GM23338 (cell line): ENCODE data around the gene ANAPC5. TPM values are rescaled to one million over a fixed set of nuclear protein-coding genes. Genes with fewer than 3 reads are reported as not detected.
"Not testable (repeated sequence)": the region's sequence is repeated elsewhere in the genome, so short reads cannot be mapped to it uniquely, and the experiment has no call there.

ENCODE experiments used
- ATAC-seq: fragments of 200-7000 bp; cut with Tn5 transposase; 3 replicates; pipeline ENCODE4 v1.9.1; 2020
- DNase-seq: peaks from one replicate; pipeline ENCODE4 v3.0.0-alpha.2; 2015; ENCODE audit warnings: low spot score
- H2AFZ ChIP-seq: fragments of 200-600 bp; sonication (generic); 2 replicates; pipeline ENCODE4 v1.8.0; 2016; ENCODE audit warnings: antibody characterized with exemption, mild to moderate bottlenecking, moderate library complexity
- H3F3A ChIP-seq: fragments of 200-600 bp; sonication (generic); replicated peaks from 2 replicates; pipeline ENCODE4 v1.8.0; 2017; ENCODE audit warnings: antibody characterized with exemption, mixed run types, low read depth
- H3K27ac ChIP-seq: fragments of 200-600 bp; sonication (generic); 2 replicates; pipeline ENCODE4 v1.6.1; 2016; ENCODE audit warnings: low read depth
- H3K27me3 ChIP-seq: fragments of 200-600 bp; sonication (generic); 2 replicates; pipeline ENCODE4 v1.8.0; 2016; ENCODE audit warnings: mild to moderate bottlenecking, mixed run types, moderate library complexity; ENCODE audit not compliant: insufficient read depth
- H3K36me3 ChIP-seq: fragments of 200-600 bp; sonication (generic); 2 replicates; pipeline ENCODE4 v1.8.0; 2016; ENCODE audit warnings: mild to moderate bottlenecking; ENCODE audit not compliant: insufficient read depth
- H3K4me1 ChIP-seq: fragments of 200-600 bp; sonication (generic); 2 replicates; pipeline ENCODE4 v1.8.0; 2016; ENCODE audit warnings: mild to moderate bottlenecking, moderate library complexity; ENCODE audit not compliant: insufficient read depth
- H3K4me2 ChIP-seq: fragments of 200-600 bp; sonication (generic); 2 replicates; pipeline ENCODE4 v1.7.1; 2017; ENCODE audit warnings: mixed run types
- H3K4me3 ChIP-seq: fragments of 200-600 bp; sonication (generic); 2 replicates; pipeline ENCODE4 v1.6.1; 2016; ENCODE audit warnings: mixed run types
- H3K79me2 ChIP-seq: fragments of 200-600 bp; sonication (generic); replicated peaks from 2 replicates; pipeline ENCODE4 v1.8.0; 2017; ENCODE audit warnings: mild to moderate bottlenecking; ENCODE audit not compliant: insufficient read depth
- H3K9me2 ChIP-seq: fragments of 200-600 bp; sonication (generic); 2 replicates; pipeline ENCODE4 v1.8.0; 2017; ENCODE audit not compliant: insufficient read depth
- H4K20me1 ChIP-seq: fragments of 200-600 bp; sonication (generic); replicated peaks from 2 replicates; pipeline ENCODE4 v1.8.0; 2017; ENCODE audit warnings: mild to moderate bottlenecking; ENCODE audit not compliant: insufficient read depth
- H3K27ac Mint-ChIP-seq: 2 replicates; pipeline ENCODE4 v1.8.0; 2020; ENCODE audit warnings: inconsistent platforms, mild to moderate bottlenecking, moderate library complexity, mixed read lengths
- H3K27me3 Mint-ChIP-seq: 3 replicates; pipeline ENCODE4 v1.8.0; 2022; ENCODE audit warnings: low read depth, mild to moderate bottlenecking, moderate library complexity, mixed read lengths, inconsistent platforms; ENCODE audit not compliant: insufficient read depth, poor library complexity
- H3K36me3 Mint-ChIP-seq: 3 replicates; pipeline ENCODE4 v1.8.0; 2021; ENCODE audit warnings: low read depth, mild to moderate bottlenecking, inconsistent platforms, moderate library complexity, mixed read lengths
- H3K4me1 Mint-ChIP-seq: 3 replicates; pipeline ENCODE4 v1.8.0; 2020; ENCODE audit warnings: mild to moderate bottlenecking, inconsistent platforms, mixed read lengths
- H3K4me3 Mint-ChIP-seq: 3 replicates; pipeline ENCODE4 v1.8.0; 2021; ENCODE audit warnings: moderate library complexity, mild to moderate bottlenecking, inconsistent platforms, mixed read lengths
- H3K9me3 Mint-ChIP-seq: 3 replicates; pipeline ENCODE4 v1.8.0; 2020; ENCODE audit warnings: moderate library complexity, mild to moderate bottlenecking, inconsistent platforms, mixed read lengths
- EZH2 ChIP-seq: fragments of 200-600 bp; sonication (generic); IDR thresholded peaks from one replicate; pipeline ENCODE4 v1.8.0; 2017; ENCODE audit warnings: antibody characterized with exemption, mild to moderate bottlenecking, low read depth; ENCODE audit not compliant: unreplicated experiment
- POLR2AphosphoS5 ChIP-seq: IDR thresholded peaks from 2 replicates; pipeline ENCODE4 v1.6.1; 2016; ENCODE audit warnings: antibody characterized with exemption, low read depth
- STAT1 ChIP-seq: IDR thresholded peaks from one replicate; pipeline ENCODE4 v1.6.1; 2016; ENCODE audit warnings: antibody characterized with exemption; ENCODE audit not compliant: unreplicated experiment
- ZNF462 ChIP-seq: fragments of 250-450 bp; sonication (Bioruptor Pico); IDR thresholded peaks from 2 replicates; pipeline ENCODE4 v1.5.0; 2020; ENCODE audit warnings: mild to moderate bottlenecking, moderate library complexity
- polyA plus RNA-seq: library from polyadenylated mRNA; unstranded; fragments of >200 nt; fragmentation: Nextera tagmentation; extraction: Ambion mirVana; gene quantifications from 2 replicates; pipeline ENCODE4 v1.2.1, GENCODE V29; 2016
- total RNA-seq: library from RNA; depleted of rRNA; stranded (reverse); fragments of >200 nt; shearing (Covaris generic); gene quantifications from 2 replicates; pipeline ENCODE4 v1.2.3, GENCODE V29; 2014

Gene ANAPC5
- total and polyA plus RNA-seq, 2 experiments from 2014 or later = 65.9 to 125 TPM

DNA sequence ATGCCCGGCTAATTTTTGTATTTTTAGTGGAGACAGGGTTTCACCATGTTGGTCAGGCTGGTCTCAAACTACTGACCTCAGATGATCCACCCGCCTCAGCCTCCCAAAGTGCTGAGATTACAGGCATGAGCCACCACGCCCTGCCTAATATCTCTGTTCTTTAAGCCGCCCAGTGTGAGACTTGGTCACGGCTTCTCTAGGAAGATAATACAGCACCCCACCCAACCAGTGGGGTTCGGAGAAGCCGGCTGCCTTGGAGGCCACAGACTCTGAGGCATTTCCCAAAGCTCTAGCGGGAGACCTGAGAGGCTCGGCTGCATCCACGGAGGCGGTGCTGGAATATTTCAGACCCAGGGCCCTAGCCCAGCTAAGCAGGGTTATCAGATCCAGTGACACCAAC lies 69.3 kb downstream of the ANAPC5 start:
- not testable (repeated sequence) for H3K4me3 Mint-ChIP-seq, H4K20me1 ChIP-seq, H3K9me2 ChIP-seq, H3K79me2 ChIP-seq, ATAC-seq, H3F3A ChIP-seq, H3K27ac ChIP-seq, H2AFZ ChIP-seq, H3K27me3 ChIP-seq, H3K4me2 ChIP-seq, H3K27me3 Mint-ChIP-seq, H3K36me3 ChIP-seq, H3K27ac Mint-ChIP-seq, H3K4me3 ChIP-seq, H3K9me3 Mint-ChIP-seq, DNase-seq
- Mint-ChIP-seq H3K36me3 (peaks cover 14% of the 10 kb centered on the region; the same call in 2 of the 3 replicates), H3K4me1 (peaks cover 34% of the 10 kb centered on the region)
- H3K4me1 ChIP-seq = peaks cover 16% of the 10 kb centered on the region; the same call in 1 of the 2 replicates

DNA sequence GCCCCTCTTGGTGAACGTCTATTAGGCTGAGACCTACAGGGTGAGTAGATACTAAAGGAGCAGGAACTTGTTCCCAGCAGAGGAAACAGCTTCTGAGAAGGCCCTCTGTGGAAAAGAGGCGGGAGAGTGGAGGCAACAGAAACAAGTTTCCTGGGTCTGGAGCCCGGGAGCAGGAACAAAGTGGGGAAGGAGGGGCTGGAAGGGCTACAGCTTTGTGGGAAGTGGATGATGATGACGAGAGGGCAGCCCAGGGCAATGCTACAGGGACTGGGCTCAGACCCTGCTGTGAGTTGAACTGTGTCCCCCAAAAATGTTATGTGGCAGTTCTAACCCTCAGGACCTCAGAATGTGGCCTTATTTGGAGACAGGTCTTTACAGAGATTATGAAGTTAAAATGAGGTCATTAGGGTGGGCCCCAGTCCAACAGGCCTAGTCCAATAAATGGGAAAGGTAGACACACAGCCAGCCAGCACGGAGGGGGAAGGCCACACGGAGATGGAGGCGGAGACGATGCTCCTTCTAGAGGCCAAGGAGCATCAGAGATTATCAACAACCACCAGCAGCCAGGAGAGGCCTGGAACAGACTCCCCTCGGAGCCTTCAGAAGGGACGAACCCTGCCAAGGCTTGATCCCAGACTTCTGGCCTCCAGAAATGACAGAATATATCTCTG lies 70.0 kb downstream of the ANAPC5 start:
- Histone ChIP-seq H3K4me3 (no peak overlapping the region), H2AFZ (no peak overlapping the region), H3F3A (peaks cover 6% of the 10 kb centered on the region; the same call in 1 of the 2 replicates), H3K9me2 (no peaks in the 10 kb centered on the region), H3K36me3 (no peaks in the 10 kb centered on the region), H3K4me2 (no peak overlapping the region), H4K20me1 (no peaks in the 10 kb centered on the region; the same call in 1 of the 2 replicates), H3K79me2 (0 out of 2 replicates have a peak, but pooled peaks cover 7% of the 10 kb centered on the region), H3K4me1 (peaks cover 16% of the 10 kb centered on the region; the same call in 1 of the 2 replicates), H3K27me3 (no peaks in the 10 kb centered on the region), H3K27ac (no peak overlapping the region)
- ATAC-seq (no peak), DNase-seq (no peak)
- no peak for TF ChIP-seq STAT1
- TF ChIP-seq ZNF462 (CRISPR knock-in tag) = no peak
- TF ChIP-seq POLR2AphosphoS5 = no peak
- TF ChIP-seq EZH2 = no peak
- Mint-ChIP-seq H3K36me3 (peaks cover 17% of the 10 kb centered on the region; the same call in 2 of the 3 replicates), H3K4me3 (no peak overlapping the region), H3K27ac (no peak overlapping the region), H3K4me1 (peaks cover 34% of the 10 kb centered on the region), H3K27me3 (peaks cover 9% of the 10 kb centered on the region), H3K9me3 (no peaks in the 10 kb centered on the region)

DNA sequence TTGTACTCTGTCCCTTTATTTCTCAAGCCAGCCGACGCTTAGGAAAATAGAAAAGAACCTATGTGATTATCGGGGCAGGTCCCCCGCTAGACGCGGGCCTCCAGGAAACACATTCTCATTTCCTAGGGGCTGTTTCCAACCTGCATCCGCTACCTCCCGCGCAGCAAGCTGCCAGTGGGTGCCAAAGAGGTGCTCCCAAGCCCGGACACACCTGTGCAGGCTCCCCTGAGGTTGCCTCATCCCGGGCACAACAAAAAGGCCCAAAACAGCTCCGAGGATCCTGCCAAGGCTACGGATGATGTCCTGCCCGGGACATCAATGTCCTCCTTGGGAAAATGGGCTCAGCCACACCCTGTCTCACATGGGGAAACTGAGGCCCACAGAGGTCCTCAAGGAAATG lies 71.1 kb downstream of the ANAPC5 start:
- not testable (repeated sequence) for H3K4me3 ChIP-seq, H3K27me3 ChIP-seq, H3K36me3 ChIP-seq, H4K20me1 ChIP-seq, H3K9me2 ChIP-seq, H3F3A ChIP-seq, H3K27me3 Mint-ChIP-seq, H2AFZ ChIP-seq, DNase-seq, H3K9me3 Mint-ChIP-seq, H3K79me2 ChIP-seq
- Histone ChIP-seq H3K4me2 (peak overlapping the region; percentile 62; the same call in 1 of the 2 replicates), H3K4me1 (peaks cover 16% of the 10 kb centered on the region; the same call in 1 of the 2 replicates), H3K27ac (peak overlapping the region; percentile 45; the same call in 1 of the 2 replicates)
- peak overlapping the region; percentile 55 for H3K4me3 Mint-ChIP-seq
- peaks cover 34% of the 10 kb centered on the region for H3K4me1 Mint-ChIP-seq
- peaks cover 20% of the 10 kb centered on the region; the same call in 2 of the 3 replicates for H3K36me3 Mint-ChIP-seq
- peak overlapping the region; percentile 56 for H3K27ac Mint-ChIP-seq
- peak; percentile 19; the same call in 2 of the 3 replicates for ATAC-seq

DNA sequence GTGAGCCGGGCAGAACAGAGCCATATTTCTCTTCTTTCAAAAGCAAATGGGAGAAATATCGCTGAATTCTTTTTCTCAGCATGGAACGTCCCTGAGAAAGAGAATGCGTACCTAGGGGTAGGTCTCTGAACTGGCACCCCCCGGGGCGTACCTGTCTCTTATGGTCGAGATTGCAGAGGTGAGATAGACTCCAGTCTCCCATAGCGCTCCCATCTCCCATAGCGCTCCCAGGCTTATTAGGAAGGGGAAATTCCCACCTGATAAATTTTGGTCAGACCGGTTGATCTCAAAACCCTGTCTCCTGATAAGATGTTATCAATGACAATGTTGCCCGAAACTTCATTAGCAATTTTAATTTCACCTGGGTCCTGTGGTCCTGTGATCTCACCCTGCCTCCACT lies 71.7 kb downstream of the ANAPC5 start:
- H3K4me3 ChIP-seq, H2AFZ ChIP-seq, H4K20me1 ChIP-seq, H3K27me3 ChIP-seq, H3K9me3 Mint-ChIP-seq, H3K9me2 ChIP-seq, H3K79me2 ChIP-seq, H3K36me3 ChIP-seq, H3F3A ChIP-seq, H3K27me3 Mint-ChIP-seq, DNase-seq: not testable (repeated sequence)
- peak; percentile 29 for ATAC-seq
- H3K4me1 ChIP-seq = peaks cover 16% of the 10 kb centered on the region; the same call in 1 of the 2 replicates
- H3K27ac ChIP-seq = peak overlapping the region; percentile 59
- H3K4me2 ChIP-seq = 0 out of 2 replicates have a peak overlapping the region, but pooled peaks have one; percentile 25
- H3K36me3 Mint-ChIP-seq = peaks cover 24% of the 10 kb centered on the region; the same call in 2 of the 3 replicates
- peaks cover 34% of the 10 kb centered on the region for H3K4me1 Mint-ChIP-seq
- peak overlapping the region; percentile 56; the same call in 1 of the 2 replicates for H3K27ac Mint-ChIP-seq
- peak overlapping the region; percentile 55 for H3K4me3 Mint-ChIP-seq
